ENCODE results near the gene PRKCE. TPM values are rescaled to one million over a fixed set of nuclear protein-coding genes. Genes with fewer than 3 reads are reported as not detected.

PRKCE gene
- total RNA-seq, 1 donor from 2014 or later, result 4.6 TPM

GRCh38 chr2:45741161-45741850 lies 89.8 kb downstream of the PRKCE start:
- Histone ChIP-seq H3K4me3 (no peak overlapping the region), H3K9me3 (no peaks in the 10 kb centered on the region), H3K27me3 (no peaks in the 10 kb centered on the region), H3K4me1 (no peaks in the 10 kb centered on the region), H3K27ac (no peak overlapping the region), H3K36me3 (no peaks in the 10 kb centered on the region)
- intact Hi-C loops (cut with DNase I), result no loop called here
- DNase-seq (ENCODE audit: low spot score in 2 of 2), result no peak
- TF ChIP-seq CTCF (IDR thresholded peaks at IDR 0.05), result no peak

- H3K36me3 ChIP-seq, result no peaks in the 10 kb centered on the region
- intact Hi-C loops (cut with DNase I), result no loop called here
- H3K4me1 ChIP-seq, result no peaks in the 10 kb centered on the region
Measured at GRCh38 chr2:45743531-45744396, 92.3 kb downstream of the PRKCE start.

GRCh38 chr2:45745231-45745630 lies 93.8 kb downstream of the PRKCE start:
- Histone ChIP-seq H3K27ac (no peak overlapping the region), H3K4me3 (no peak overlapping the region), H3K9me3 (no peaks in the 10 kb centered on the region), H3K4me1 (no peaks in the 10 kb centered on the region), H3K36me3 (no peaks in the 10 kb centered on the region), H3K27me3 (no peaks in the 10 kb centered on the region)
- no peak for TF ChIP-seq CTCF (IDR thresholded peaks at IDR 0.05)
- intact Hi-C loops (cut with DNase I), result no loop called here
- DNase-seq (ENCODE audit: low spot score in 2 of 2), result no peak

More at GRCh38 chr2:45743531-45744396, 92.3 kb downstream of the PRKCE start:
- Histone ChIP-seq H3K4me3 (no peak overlapping the region), H3K9me3 (no peaks in the 10 kb centered on the region), H3K27me3 (no peaks in the 10 kb centered on the region), H3K27ac (peak overlapping the region in 1 of 2 donors; percentile 40)
- peak in 1 of 2 donors; percentile 70 for DNase-seq (ENCODE audit: low spot score in 2 of 2)
- TF ChIP-seq CTCF (IDR thresholded peaks at IDR 0.05), result no peak

GRCh38 chr2:45746888-45747287 lies 95.4 kb downstream of the PRKCE start:
- intact Hi-C loops (cut with DNase I), result no loop called here
- H3K4me3 ChIP-seq, result no peak overlapping the region
- no peaks in the 10 kb centered on the region for H3K27me3 ChIP-seq
- H3K9me3 ChIP-seq, result no peaks in the 10 kb centered on the region
- no peaks in the 10 kb centered on the region for H3K4me1 ChIP-seq
- no peak for DNase-seq (ENCODE audit: low spot score in 2 of 2)
- no peaks in the 10 kb centered on the region for H3K36me3 ChIP-seq
- no peak for TF ChIP-seq CTCF (IDR thresholded peaks at IDR 0.05)
- H3K27ac ChIP-seq, result no peak overlapping the region

GRCh38 chr2:45747363-45747762 lies 95.9 kb downstream of the PRKCE start:
- intact Hi-C loops (cut with DNase I), result no loop called here
- Histone ChIP-seq H3K4me1 (no peaks in the 10 kb centered on the region), H3K27ac (no peak overlapping the region), H3K27me3 (no peaks in the 10 kb centered on the region), H3K36me3 (no peaks in the 10 kb centered on the region), H3K9me3 (no peaks in the 10 kb centered on the region), H3K4me3 (no peak overlapping the region)
- TF ChIP-seq CTCF (IDR thresholded peaks at IDR 0.05), result no peak
- no peak for DNase-seq (ENCODE audit: low spot score in 2 of 2)

Data from ascending aorta (tissue), 2 donors.